D721Med (cell line): ENCODE results near the gene BMP8B.
"Not testable (repeated sequence)": the region's sequence is repeated elsewhere in the genome, so short reads cannot be mapped to it uniquely, and the experiment has no call there.

ENCODE experiments used
- DNase-seq: peaks from one replicate; pipeline ENCODE4 v3.0.0; 2011; ENCODE audit warnings: low spot score; ENCODE audit not compliant: insufficient read length
- FAIRE-seq: peaks from 2 replicates; lab custom pipeline; 2011; peaks lifted over from hg19 to GRCh38; lab: Jason Lieb, UNC
- TF ChIP-seq, protein P1 (sequence below): IDR thresholded peaks from 2 replicates; pipeline ENCODE4 v1.5.1; 2012; ENCODE audit warnings: mild to moderate bottlenecking, control low read depth; ENCODE audit not compliant: insufficient read depth; ENCODE audit errors: missing control alignments

BMP8B gene

DNA sequence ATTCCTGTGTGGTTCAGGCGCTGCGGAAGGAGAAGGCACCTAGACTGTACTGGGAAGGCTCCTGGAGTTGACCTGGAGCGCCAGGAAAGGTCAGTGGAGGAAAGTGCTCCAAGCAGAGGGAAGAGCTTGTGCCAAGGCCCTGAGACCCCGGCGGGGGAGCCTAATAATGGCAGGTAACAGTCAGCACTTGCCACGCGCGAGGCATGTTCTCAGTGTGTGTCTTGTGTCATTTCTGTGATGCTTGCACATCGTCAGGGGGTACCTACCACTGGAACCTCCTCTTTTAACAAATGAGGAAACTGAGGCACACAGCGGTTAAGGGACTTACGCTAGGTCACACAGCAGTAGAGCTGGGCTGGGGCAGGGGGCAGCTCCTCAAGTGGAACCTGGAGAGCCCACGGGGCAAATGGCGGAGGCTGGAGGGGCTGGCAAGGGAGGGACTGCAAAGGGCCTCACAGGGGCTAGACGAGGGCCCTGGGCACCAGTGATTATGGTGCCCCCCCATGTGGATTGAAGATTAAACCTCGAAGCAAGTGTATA, 976 bp upstream of the BMP8B start:
- TF ChIP-seq, protein P1, sequence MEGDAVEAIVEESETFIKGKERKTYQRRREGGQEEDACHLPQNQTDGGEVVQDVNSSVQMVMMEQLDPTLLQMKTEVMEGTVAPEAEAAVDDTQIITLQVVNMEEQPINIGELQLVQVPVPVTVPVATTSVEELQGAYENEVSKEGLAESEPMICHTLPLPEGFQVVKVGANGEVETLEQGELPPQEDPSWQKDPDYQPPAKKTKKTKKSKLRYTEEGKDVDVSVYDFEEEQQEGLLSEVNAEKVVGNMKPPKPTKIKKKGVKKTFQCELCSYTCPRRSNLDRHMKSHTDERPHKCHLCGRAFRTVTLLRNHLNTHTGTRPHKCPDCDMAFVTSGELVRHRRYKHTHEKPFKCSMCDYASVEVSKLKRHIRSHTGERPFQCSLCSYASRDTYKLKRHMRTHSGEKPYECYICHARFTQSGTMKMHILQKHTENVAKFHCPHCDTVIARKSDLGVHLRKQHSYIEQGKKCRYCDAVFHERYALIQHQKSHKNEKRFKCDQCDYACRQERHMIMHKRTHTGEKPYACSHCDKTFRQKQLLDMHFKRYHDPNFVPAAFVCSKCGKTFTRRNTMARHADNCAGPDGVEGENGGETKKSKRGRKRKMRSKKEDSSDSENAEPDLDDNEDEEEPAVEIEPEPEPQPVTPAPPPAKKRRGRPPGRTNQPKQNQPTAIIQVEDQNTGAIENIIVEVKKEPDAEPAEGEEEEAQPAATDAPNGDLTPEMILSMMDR = no peak
- DNase-seq = no peak
- no peak for FAIRE-seq

DNA sequence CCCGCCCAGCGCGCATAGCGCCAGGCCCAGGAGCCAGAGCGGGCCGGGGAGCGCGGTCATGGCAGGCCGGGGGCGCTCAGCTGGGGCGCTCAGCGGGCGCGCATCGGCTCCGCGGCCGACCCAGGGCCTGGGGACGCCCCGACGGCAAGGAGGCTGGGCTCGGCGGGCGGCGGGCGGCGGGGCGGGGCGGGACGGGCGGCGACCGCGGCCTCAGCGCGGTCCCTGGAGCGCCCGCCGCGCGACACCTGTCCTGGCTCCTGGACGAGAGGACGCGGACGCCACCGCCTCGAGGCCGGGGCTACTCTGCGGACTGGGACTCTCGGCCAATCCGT, 273 bp downstream of the BMP8B start:
- no peak for DNase-seq
- FAIRE-seq = no peak
- TF ChIP-seq, protein P1 = no peak

DNA sequence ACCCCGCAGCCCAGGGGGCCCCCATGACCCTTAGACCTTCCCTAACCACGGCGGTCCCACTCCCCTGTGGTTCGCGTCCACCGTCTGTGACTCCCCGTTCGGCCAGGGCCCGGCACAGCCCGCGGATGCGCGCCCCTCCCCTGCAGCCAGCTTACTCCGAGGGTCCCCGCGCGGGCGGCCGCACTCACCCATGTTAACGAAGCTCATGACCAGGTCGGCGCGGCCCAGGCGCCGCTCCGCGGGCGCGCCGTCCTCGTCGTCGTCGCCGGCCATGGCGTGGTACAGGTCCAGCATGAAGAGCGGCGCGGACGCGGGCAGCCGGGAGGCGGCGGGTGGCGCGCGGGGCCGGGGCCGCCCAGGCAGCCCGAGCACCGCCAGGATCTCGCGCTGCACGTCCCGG, 701 bp downstream of the BMP8B start:
- not testable (repeated sequence) for DNase-seq, FAIRE-seq

DNA sequence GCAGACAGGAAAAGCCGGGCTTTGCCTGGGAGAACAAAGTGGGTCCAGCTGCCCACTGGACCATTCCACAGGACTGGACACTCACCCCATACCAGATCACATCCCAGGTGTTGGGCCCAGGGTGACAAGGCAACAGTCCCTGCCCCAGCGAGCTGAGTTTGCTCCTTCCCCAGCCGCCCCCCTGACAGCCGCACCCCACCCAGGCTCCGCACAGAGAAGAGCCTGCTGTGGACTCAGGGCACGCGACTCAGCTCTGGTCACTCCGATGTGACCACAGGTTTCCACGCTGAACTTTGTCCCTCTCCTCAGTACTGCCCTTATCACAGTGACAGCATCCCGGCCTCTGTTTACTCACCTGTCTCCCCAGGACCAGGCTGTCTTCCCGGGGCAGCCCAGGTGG, 1.2 kb downstream of the BMP8B start:
- TF ChIP-seq, protein P1 = no peak
- FAIRE-seq (no peak), DNase-seq (no peak)

DNA sequence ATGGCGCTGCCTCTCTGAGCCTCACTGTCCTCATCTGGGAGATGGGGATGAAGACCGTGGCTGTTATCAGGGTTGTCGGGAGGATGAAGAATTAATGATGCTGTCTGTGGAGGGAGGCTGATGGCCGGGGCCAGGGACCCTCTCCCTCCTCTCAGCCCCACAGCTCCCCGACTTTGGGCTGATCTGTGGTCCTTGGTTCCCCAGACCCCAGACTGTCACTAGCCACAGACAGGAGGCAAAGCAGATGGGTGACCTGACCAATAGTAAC, 1.6 kb downstream of the BMP8B start:
- not testable (repeated sequence) for FAIRE-seq, DNase-seq

DNA sequence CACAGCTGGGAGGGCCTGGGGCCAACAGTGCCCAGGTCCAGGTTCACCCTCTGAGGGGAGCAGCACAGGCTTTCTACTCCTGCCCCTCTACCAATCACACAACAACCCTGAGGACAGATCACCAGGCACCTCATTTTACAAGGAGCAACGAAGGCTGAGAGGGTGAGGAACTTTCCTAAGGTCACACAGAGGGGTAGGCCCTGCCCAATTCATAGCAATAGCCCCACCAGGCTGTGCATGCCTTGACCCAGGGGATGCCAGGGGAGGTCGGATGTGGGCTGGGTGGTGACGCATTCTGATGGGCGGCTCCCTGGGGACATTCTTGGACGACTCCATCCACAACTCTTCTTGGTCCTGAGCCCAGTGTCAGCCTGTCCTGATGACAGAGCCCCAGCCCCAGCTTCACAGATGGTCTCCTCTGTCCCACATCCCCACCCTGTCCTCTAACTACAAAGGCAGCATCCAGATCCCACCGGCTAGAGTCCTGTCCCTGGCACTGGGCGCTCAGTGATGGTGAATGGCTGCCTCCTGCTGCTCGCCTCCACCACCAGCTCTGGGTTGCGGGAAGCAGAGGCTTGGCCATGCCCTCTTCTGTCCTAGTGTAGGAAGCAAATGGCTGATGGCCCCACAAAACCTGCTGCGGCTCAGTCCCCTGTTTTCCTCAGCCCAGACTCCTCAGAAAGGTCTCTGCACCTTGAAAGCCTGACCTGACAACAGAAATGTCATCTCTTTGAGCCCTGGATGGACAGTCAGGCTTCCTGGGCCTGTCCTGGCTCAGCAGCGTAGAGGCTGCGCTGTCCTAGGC, 2.2 kb downstream of the BMP8B start:
- FAIRE-seq, DNase-seq: not testable (repeated sequence)

DNA sequence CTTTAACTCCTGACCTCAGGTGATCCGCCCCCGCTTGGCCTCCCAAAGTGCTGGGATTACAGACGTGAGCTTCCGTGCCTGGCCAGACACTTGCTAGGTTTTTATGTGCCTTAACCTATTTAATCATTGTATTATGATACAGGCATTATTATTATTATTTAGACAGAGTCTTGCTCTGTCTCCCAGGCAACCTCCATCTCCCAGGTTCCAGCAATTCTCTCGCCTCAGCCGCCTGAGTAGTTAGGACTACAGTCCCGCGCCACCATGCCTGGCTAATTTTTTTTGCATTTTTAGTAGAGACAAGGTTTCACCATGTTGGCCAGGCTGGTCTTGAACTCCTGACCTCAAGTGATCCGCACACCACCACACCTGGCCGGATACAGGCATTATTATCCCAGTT, 6.0 kb downstream of the BMP8B start:
- not testable (repeated sequence) for DNase-seq, FAIRE-seq

DNA sequence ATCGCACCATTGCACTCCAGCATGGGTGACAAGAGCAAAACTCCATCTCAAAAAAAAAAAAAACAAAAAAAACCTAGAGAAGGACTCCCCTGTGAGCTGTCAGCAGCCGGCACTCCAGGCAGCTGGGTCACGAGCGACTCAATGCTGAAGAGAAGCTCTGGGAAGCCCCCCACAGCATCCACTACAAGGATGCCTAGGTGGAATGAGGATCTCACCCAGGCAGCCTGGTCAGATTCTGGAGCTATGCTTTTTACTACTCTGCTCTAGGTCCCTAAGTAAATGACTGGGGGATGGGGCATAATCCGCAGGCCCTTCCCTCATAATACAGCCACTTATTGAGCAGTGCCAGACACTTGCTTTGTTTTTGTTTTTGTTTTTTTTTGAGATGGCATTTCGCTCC, 6.6 kb downstream of the BMP8B start:
- TF ChIP-seq, protein P1 = no peak
- DNase-seq (no peak), FAIRE-seq (no peak)

DNA sequence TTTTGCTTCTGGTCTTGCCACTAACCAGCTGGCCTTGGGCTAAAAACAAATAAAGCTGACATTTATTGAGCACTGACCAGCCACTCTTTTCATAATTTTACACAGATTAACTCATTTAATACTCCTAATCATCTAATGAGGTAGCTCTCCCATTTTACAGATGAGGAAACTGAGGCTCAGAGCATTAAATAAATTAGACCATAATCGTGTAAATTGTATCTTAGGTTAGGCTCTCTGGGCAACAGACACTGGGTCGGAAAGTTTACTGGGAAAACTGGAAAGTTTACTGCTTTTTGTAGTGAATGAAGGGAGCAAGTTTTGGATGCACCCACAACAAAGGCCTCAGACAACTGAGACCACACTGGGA, 7.3 kb downstream of the BMP8B start:
- no peak for DNase-seq
- TF ChIP-seq, protein P1 = no peak
- FAIRE-seq = no peak
